GM11168 (cell line): ENCODE measurements around the gene COL23A1.

Source experiments
- in situ Hi-C: fragments of 300-500 bp; cut with MboI; formaldehyde crosslinking; loops from one replicate; pipeline ENCODE4 v1.12.0; 2022; ENCODE audit warnings: low sequenced_read_pairs; ENCODE audit not compliant: unreplicated experiment

Gene COL23A1

DNA sequence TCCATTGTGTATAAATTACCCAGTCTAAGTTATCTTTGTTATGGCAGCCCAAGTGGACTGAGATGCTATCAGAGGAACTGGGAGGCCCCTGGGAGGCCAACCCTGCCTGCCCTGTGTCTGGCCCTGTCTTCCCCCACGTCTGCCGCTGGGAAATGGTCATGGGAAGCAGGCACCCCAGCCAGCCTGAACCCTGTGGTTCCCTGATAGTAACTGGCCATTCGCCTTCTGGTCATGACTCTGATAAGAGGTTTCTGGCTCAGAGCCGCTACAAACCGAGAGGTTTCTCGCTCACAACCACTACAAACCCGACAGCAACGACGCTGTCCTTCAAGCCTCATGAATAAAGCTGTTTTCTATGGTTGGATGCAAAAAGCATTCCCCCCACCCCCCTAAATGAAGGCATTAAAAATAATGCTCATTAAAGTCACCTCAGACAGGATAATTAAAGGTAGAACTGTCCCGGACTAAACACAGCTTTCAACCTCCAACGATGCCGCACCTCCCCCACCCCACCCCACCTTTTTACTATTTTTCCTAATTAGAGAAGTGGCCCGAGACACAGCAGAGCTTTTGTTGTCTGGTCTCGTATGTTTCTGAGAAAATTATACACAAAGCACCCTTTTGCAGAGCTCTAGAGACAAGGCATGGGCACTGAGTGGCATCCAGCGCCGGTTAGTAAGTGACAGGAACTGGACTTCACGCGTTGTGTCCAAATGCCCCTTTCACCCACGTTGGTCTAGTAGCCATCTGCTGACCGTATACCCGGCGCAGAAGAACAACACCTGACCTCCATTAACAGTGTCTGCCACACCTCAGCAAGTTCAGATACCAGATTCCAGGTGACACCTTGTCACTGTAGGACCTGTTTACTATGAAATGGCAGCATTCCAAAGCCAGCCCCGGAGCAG lies 140.8 kb downstream of the COL23A1 start:
- in situ Hi-C loops, result no loop called here

GRCh38 chr5:178445534-178445933 lies 144.7 kb downstream of the COL23A1 start:
- in situ Hi-C loops, result no loop called here

DNA sequence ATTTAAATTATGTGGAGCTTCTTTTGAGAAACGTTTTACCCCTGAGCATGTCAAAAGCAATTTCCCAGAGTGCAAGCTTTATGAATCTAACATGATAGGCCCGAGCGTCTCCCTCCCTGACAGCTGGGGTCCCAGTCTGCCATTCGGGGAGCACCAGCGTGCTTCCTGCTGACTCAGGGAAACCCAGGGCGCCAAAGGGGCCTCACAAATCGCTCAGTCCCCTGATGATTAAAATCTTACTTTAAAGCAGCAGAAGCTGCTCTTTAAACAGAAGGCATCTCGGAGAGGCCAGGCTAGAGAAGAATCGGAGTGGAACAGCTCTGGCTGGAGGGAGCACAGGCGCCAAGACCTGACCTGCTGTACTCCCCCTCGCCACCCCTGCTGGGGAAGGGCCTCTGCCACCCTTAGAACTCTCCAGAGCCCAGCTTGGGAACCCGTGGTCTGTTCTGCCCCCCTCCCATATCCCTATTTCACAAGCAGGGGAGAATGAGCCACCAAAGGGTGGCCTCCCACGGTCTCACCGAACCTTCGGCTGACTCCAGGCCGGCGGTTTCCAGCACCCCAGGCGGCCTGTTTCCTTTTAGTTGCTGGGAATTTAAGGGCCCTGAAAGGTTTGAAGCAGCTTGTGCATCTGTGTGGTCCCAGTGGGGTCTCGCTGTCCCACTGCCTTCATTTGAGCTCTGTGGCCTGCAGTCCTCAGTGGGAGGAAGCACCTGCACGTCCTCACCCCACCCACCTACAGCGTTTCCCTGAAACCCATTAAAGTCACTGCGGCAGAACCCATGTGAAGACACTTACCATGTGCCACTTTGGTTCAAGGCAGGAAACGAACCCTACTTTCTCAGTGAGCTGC lies 147.6 kb downstream of the COL23A1 start:
- in situ Hi-C loops, result no loop called here

- in situ Hi-C loops, result no loop called here
Measured at GRCh38 chr5:178441486-178442270, 148.5 kb downstream of the COL23A1 start.

DNA sequence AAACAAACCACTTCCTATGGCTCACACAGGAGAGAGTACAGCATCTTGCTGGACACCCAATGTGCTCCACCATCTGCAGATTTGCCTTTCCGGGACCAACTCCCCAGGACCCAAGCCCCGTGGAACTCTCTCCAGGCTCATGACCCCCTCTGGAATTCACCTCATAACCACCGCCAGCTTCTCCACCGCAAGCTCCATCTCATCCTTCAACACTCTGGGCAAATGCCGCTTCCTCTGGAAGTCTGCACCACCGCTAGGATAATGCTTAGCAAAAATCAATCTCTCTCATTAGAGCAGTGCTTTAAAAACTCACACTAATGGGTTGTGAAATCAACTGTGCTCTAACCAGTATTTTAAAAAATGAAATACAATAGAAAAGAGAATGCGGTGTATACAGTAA lies 150.0 kb downstream of the COL23A1 start:
- in situ Hi-C loops, result no loop called here

DNA sequence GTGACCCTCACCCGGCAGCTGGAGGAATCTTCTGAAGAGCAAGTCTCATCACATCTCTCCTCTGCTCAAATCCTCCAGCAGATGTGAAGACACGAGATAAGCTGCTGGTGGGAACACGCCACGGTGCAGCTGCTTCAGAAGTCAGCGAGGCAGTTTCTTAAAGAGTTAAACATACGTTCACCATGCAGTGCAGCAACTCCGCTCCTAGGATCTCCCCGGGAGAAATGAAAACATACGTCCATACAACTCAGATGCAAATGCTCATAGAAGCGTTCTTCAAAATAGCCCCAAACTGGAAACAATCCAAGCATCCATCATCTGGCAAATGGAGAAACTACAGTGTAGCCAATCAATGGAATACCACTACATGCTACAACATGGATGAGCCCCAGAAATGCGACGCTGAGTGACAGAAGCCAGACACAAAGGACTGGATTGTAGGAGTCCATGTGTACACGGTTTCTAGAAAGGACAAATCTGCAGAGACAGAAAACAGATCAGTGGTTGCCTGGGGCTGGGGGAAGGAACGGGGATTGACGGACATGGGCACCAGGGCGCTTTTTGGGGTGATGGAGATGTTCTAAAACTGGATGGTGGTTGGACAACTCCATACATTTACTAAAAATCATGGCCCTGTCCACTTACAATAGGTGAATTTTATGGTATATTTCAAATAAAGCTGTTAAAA lies 150.6 kb downstream of the COL23A1 start:
- in situ Hi-C loops, result no loop called here

- in situ Hi-C loops, result no loop called here
Measured at GRCh38 chr5:178438796-178439195, 151.4 kb downstream of the COL23A1 start.

GRCh38 chr5:178437386-178438075 lies 152.7 kb downstream of the COL23A1 start:
- in situ Hi-C loops, result no loop called here

- in situ Hi-C loops, result no loop called here
Measured at GRCh38 chr5:178436326-178436940, 153.8 kb downstream of the COL23A1 start.

GRCh38 chr5:178435321-178436238 lies 154.6 kb downstream of the COL23A1 start:
- in situ Hi-C loops, result no loop called here

- in situ Hi-C loops, result no loop called here
Measured at GRCh38 chr5:178434851-178435250, 155.3 kb downstream of the COL23A1 start.

DNA sequence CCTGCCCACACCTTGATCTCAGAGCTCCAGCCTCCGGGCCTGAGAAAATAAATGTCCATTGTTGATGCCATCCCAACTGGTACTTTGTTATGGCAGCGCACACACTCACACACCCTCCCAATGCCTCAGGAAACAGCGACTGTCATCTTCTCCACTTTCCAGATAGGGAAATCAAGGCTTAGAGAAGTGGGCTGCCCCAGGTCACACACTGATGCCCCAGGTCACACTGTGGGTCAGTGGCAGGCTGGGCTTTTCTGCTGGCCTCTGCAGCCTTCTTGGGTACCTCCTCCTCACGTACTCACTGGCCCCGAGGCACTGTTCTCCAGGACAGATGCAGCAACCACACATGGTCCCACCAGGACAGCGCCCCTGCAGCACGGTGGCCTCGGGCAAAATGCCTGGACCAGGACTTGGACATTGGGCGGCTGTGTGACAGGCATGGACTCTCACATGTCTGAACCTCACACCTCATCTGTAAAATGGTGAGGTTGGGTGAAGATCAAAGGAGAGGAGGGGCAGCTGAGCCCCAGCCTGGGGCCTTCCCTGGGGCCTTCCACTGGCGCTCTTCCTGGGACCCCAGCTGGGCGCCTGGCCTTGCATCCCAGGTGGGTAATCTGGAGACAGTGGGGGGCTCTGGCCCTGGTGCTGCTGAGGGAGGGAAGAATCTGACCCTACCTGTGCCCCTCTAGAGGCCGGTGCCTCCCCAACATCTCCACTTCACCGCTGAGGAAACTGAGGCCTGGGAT lies 156.0 kb downstream of the COL23A1 start:
- in situ Hi-C loops, result no loop called here

DNA sequence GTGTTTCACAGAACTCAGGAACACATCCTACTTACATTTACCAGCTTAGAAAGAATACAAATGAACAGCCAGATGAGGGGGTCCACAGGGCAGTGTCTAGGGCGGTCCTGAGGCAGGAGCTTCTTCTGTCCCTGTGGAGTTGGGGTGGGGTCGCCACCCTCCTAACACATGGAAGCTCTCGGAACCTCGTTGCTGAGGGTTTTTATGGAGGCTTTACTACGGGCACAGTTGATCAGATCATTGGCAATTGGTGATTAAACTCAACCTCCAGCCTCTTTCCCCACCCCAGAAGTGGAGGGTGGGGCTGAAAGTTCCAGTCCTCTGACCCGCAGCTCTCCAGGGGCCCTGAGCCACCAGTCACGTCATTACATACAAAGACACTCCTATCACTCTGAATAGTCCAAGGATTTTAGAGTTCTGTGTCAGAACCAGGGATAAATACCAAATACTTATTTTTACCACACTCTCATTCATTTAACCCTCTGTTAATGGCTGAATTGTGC lies 156.9 kb downstream of the COL23A1 start:
- in situ Hi-C loops, result no loop called here

GRCh38 chr5:178432421-178433272 lies 157.5 kb downstream of the COL23A1 start:
- in situ Hi-C loops, result no loop called here

- in situ Hi-C loops, result no loop called here
Measured at GRCh38 chr5:178431782-178432165, 158.4 kb downstream of the COL23A1 start.
